Measurements from ENCODE around the gene THAP9.
A peak's percentile ranks its signal among the peaks of the same experiment; 100 is the strongest.
"Not testable (repeated sequence)": the region's sequence is repeated elsewhere in the genome, so short reads cannot be mapped to it uniquely, and the experiment has no call there.

Gene THAP9

GRCh38 chr4:82893942-82894341 lies 6.6 kb upstream of the THAP9 start:
- DNase-seq: no peak

- DNase-seq: no peak
These were observed 3.8 kb upstream of the THAP9 start for GRCh38 chr4:82896755-82897154.

GRCh38 chr4:82898322-82899243 lies 2.0 kb upstream of the THAP9 start:
- DNase-seq: peak; percentile 27

- peak; percentile 7 for DNase-seq
These were observed 1.0 kb upstream of the THAP9 start for GRCh38 chr4:82899374-82900065.

- peak; percentile 65 for DNase-seq
These were observed 497 bp upstream of the THAP9 start for GRCh38 chr4:82900066-82900410.

GRCh38 chr4:82901183-82901718 lies 716 bp downstream of the THAP9 start:
- DNase-seq: no peak

- no peak for DNase-seq
These were observed 3.2 kb downstream of the THAP9 start for GRCh38 chr4:82903737-82904136.

GRCh38 chr4:82905205-82905604 lies 4.7 kb downstream of the THAP9 start:
- no peak for DNase-seq

- DNase-seq: no peak
These were observed 5.9 kb downstream of the THAP9 start for GRCh38 chr4:82906469-82906868.

GRCh38 chr4:82909326-82909725 lies 8.8 kb downstream of the THAP9 start:
- no peak for DNase-seq

GRCh38 chr4:82913305-82913704 lies 12.8 kb downstream of the THAP9 start:
- no peak for DNase-seq

- DNase-seq: not testable (repeated sequence)
These were observed 13.4 kb downstream of the THAP9 start for GRCh38 chr4:82913968-82914367.

GRCh38 chr4:82918091-82918490 lies 17.6 kb downstream of the THAP9 start:
- no peak for DNase-seq

- no peak for DNase-seq
These were observed 18.9 kb downstream of the THAP9 start for GRCh38 chr4:82919386-82919785.

- no peak for DNase-seq
These were observed 21.3 kb downstream of the THAP9 start for GRCh38 chr4:82921795-82922194.

- no peak for DNase-seq
These were observed 30.6 kb downstream of the THAP9 start for GRCh38 chr4:82930848-82931755.

- no peak for DNase-seq
These were observed 33.9 kb downstream of the THAP9 start for GRCh38 chr4:82934441-82934840.

- DNase-seq: no peak
These were observed 38.9 kb downstream of the THAP9 start for GRCh38 chr4:82939414-82939813.

GRCh38 chr4:82947498-82947897 lies 47.0 kb downstream of the THAP9 start:
- no peak for DNase-seq

GRCh38 chr4:82948647-82949204 lies 48.2 kb downstream of the THAP9 start:
- peak; percentile 1 for DNase-seq

GRCh38 chr4:82951196-82951595 lies 50.7 kb downstream of the THAP9 start:
- no peak for DNase-seq

GRCh38 chr4:82954212-82954611 lies 53.7 kb downstream of the THAP9 start:
- no peak for DNase-seq

- DNase-seq: no peak
These were observed 56.5 kb downstream of the THAP9 start for GRCh38 chr4:82957045-82957444.
